GM12878 (cell line): Measurements from ENCODE around the gene SGO1. TPM values are rescaled to one million over a fixed set of nuclear protein-coding genes. Genes with fewer than 3 reads are reported as not detected.

Experiments used
- ATF7 ChIP-seq: fragments of 450-650 bp; IDR thresholded peaks from 2 replicates; pipeline ENCODE4 v1.6.1; 2016; ENCODE audit warnings: low read depth, mild to moderate bottlenecking
- BRCA1 ChIP-seq: IDR thresholded peaks from 2 replicates; pipeline ENCODE4 v1.6.1; 2011; ENCODE audit warnings: low read depth, low read length, improper control_type of control experiment
- CREM ChIP-seq: IDR thresholded peaks from 2 replicates; pipeline ENCODE4 v1.6.1; 2014; ENCODE audit warnings: antibody characterized with exemption, low read depth
- IRF3 ChIP-seq: fragments of 450-650 bp; IDR thresholded peaks from 2 replicates; pipeline ENCODE4 v1.6.1; 2014; ENCODE audit warnings: mild to moderate bottlenecking
- LARP7 ChIP-seq: fragments of 450-650 bp; IDR thresholded peaks from 2 replicates; pipeline ENCODE4 v1.6.1; 2017; ENCODE audit warnings: mild to moderate bottlenecking
- MLLT1 ChIP-seq: fragments of 450-650 bp; IDR thresholded peaks from 2 replicates; pipeline ENCODE4 v1.6.1; 2016; ENCODE audit warnings: mild to moderate bottlenecking
- NFYA ChIP-seq: IDR thresholded peaks from 2 replicates; pipeline ENCODE4 v1.6.1; 2011; ENCODE audit warnings: low read depth, mild to moderate bottlenecking, low read length, improper control_type of control experiment, borderline replicate concordance
- NFYB ChIP-seq: IDR thresholded peaks from 2 replicates; pipeline ENCODE4 v1.6.1; 2011; ENCODE audit warnings: low read depth, mild to moderate bottlenecking, low read length, improper control_type of control experiment, moderate library complexity; ENCODE audit not compliant: insufficient read depth
- NR2C2 ChIP-seq: IDR thresholded peaks from 2 replicates; pipeline ENCODE4 v1.6.1; 2011; ENCODE audit warnings: borderline replicate concordance, low read depth; ENCODE audit not compliant: control insufficient read depth, insufficient read length
- PML ChIP-seq: IDR thresholded peaks from 2 replicates; pipeline ENCODE4 v1.6.1; 2012; ENCODE audit warnings: low read length, inconsistent platforms
- POLR2AphosphoS5 ChIP-seq: IDR thresholded peaks from 2 replicates; pipeline ENCODE4 v1.6.1; 2011; ENCODE audit warnings: mild to moderate bottlenecking, low read length, inconsistent platforms
- RAD51 ChIP-seq: fragments of 450-650 bp; IDR thresholded peaks from 2 replicates; pipeline ENCODE4 v1.6.1; 2016; ENCODE audit warnings: moderate library complexity, mild to moderate bottlenecking, inconsistent platforms
- RUNX3 ChIP-seq: IDR thresholded peaks from 2 replicates; pipeline ENCODE4 v1.6.1; 2012; ENCODE audit warnings: low read length, inconsistent platforms
- SKIL ChIP-seq: fragments of 450-650 bp; IDR thresholded peaks from 2 replicates; pipeline ENCODE4 v1.6.1; 2017; ENCODE audit warnings: mild to moderate bottlenecking, low read depth, inconsistent platforms; ENCODE audit not compliant: poor library complexity, severe bottlenecking
- SREBF1 ChIP-seq: IDR thresholded peaks from 2 replicates; pipeline ENCODE4 v1.6.1; 2012; ENCODE audit warnings: mild to moderate bottlenecking, low read length
- USF1 ChIP-seq: IDR thresholded peaks from 2 replicates; pipeline ENCODE4 v1.6.1; 2011; ENCODE audit warnings: borderline replicate concordance, low read depth, mild to moderate bottlenecking, moderate library complexity, mixed read lengths, low read length; ENCODE audit not compliant: insufficient read depth; ENCODE audit errors: extremely low read length
- ZNF24 ChIP-seq: fragments of 450-650 bp; IDR thresholded peaks from 2 replicates; pipeline ENCODE4 v1.6.1; 2017; ENCODE audit warnings: antibody characterized with exemption, mild to moderate bottlenecking
- polyA plus RNA-seq, 11 experiments: library from polyadenylated mRNA; depleted of rRNA in 4 of 11; unstranded in 6 of 11; stranded (reverse) in 5 of 11; fragments of >200 nt; fragmentation: Nextera tagmentation in 4 of 11; fragmentation: Illumina TruSeq in 1 of 11; extraction: Ambion mirVana in 4 of 11; extraction: Trizol in 1 of 11; gene quantifications; 1 replicate in 1 of 11; 2 replicates in 10 of 11; pipeline versions ENCODE4 v1.2.1 to v1.2.3, GENCODE V29; 2011 to 2016; ENCODE audit warnings: inconsistent platforms in 2 of 11, missing spikeins in 2 of 11, low read depth in 1 of 11
- total RNA-seq, 4 experiments: library from RNA; depleted of rRNA in 3 of 4; stranded (reverse); fragments of >200 nt in 3 of 4; fragmentation: Illumina TruSeq in 1 of 4; extraction: Trizol in 1 of 4; gene quantifications; 2 replicates each; pipeline versions ENCODE4 v1.2.1 to v1.2.3, GENCODE V29; 2013 to 2021
- TF ChIP-seq, protein P1 (sequence below): fragments of 450-650 bp; formaldehyde crosslinking; IDR thresholded peaks from 2 replicates; pipeline ENCODE4 v1.4.0; 2022; ENCODE audit warnings: mild to moderate bottlenecking, moderate library complexity
- TF ChIP-seq, protein P2 (sequence below): IDR thresholded peaks from 2 replicates; pipeline ENCODE4 v1.6.1; 2012; ENCODE audit warnings: low read depth, low read length, improper control_type of control experiment

Gene SGO1
- total and polyA plus RNA-seq, 10 of the 15 experiments (the other 5 are each of a cell fraction or from before 2014, with no cell fraction given), result 10.9 to 46.2 (median 17.6) TPM

GRCh38 chr3:20185679-20186599 lies at the start of gene SGO1 (continued):
- TF ChIP-seq, protein P1, sequence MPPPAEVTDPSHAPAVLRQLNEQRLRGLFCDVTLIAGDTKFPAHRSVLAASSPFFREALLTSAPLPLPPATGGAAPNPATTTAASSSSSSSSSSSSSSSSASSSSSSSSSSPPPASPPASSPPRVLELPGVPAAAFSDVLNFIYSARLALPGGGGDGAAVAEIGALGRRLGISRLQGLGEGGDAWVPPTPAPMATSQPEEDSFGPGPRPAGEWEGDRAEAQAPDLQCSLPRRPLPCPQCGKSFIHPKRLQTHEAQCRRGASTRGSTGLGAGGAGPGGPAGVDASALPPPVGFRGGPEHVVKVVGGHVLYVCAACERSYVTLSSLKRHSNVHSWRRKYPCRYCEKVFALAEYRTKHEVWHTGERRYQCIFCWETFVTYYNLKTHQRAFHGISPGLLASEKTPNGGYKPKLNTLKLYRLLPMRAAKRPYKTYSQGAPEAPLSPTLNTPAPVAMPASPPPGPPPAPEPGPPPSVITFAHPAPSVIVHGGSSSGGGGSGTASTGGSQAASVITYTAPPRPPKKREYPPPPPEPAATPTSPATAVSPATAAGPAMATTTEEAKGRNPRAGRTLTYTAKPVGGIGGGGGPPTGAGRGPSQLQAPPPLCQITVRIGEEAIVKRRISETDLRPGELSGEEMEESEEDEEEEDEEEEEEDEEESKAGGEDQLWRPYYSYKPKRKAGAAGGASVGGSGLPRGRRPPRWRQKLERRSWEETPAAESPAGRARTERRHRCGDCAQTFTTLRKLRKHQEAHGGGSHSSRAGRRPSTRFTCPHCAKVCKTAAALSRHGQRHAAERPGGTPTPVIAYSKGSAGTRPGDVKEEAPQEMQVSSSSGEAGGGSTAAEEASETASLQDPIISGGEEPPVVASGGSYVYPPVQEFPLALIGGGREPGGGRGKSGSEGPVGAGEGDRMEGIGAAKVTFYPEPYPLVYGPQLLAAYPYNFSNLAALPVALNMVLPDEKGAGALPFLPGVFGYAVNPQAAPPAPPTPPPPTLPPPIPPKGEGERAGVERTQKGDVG (CRISPR knock-in tag), result peak; percentile 92
- TF ChIP-seq POLR2AphosphoS5 (peak; percentile 92), MLLT1 (no peak; the same call in 1 of the 2 replicates), ZNF24 (no peak), NR2C2 (no peak), RUNX3 (peak; percentile 85), PML (peak; percentile 86), SREBF1 (no peak), LARP7 (peak; percentile 71; the same call in 1 of the 2 replicates), NFYA (no peak), RAD51 (peak; percentile 100), SKIL (no peak), BRCA1 (no peak), CREM (peak; percentile 76; the same call in 1 of the 2 replicates), IRF3 (peak; percentile 92), ATF7 (peak; percentile 81), NFYB (peak; percentile 93), USF1 (peak; percentile 100)
- TF ChIP-seq, protein P2, sequence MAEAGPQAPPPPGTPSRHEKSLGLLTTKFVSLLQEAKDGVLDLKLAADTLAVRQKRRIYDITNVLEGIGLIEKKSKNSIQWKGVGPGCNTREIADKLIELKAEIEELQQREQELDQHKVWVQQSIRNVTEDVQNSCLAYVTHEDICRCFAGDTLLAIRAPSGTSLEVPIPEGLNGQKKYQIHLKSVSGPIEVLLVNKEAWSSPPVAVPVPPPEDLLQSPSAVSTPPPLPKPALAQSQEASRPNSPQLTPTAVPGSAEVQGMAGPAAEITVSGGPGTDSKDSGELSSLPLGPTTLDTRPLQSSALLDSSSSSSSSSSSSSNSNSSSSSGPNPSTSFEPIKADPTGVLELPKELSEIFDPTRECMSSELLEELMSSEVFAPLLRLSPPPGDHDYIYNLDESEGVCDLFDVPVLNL, result peak; percentile 99
